Measurements from ENCODE around the gene TMF1.
A peak's percentile ranks its signal among the peaks of the same experiment; 100 is the strongest.

- TF ChIP-seq EZH2phosphoT487 (IDR thresholded peaks at IDR 0.05; ENCODE audit: low read depth), result no peak
- peak; percentile 53 for TF ChIP-seq CTCF (IDR thresholded peaks at IDR 0.05; ENCODE audit: low read depth, low read length)
Measured at GRCh38 chr3:69020424-69020823, 31.7 kb downstream of the TMF1 start.

Measured in OCI-LY3 (cell line).